ENCODE data around the gene S100PBP.
"Not testable (repeated sequence)": the region's sequence is repeated elsewhere in the genome, so short reads cannot be mapped to it uniquely, and the experiment has no call there.

Gene S100PBP

DNA sequence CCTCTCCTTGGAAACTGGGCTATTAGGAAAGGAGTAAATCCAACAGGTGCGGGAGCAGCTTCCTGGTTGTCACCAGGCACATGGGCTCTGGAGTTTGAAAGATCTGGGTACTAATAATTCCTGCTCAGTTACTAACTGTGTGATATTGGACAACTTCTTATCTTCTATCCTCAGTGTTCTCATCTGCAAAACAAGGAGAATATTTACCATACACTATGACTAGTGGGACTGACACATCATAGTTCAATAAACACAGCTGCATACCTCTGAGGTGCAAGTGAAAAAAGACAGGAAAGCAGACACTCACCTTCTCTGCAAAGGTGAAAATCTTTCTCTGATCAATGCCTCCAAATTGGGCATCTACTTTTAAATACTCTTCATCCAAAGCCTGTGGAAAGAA lies 20.0 kb upstream of the S100PBP start:
- Mint-ChIP-seq H3K4me1 (no peaks in the 10 kb centered on the region), H3K9me3 (peaks cover 9% of the 10 kb centered on the region), H3K4me3 (no peak overlapping the region), H3K27me3 (ENCODE audit: low read depth, poor library complexity) (no peaks in the 10 kb centered on the region), H3K27ac (peak overlapping the region; percentile 70), H3K36me3 (ENCODE audit: low read depth) (peaks cover 64% of the 10 kb centered on the region)
- TF ChIP-seq, protein P1, sequence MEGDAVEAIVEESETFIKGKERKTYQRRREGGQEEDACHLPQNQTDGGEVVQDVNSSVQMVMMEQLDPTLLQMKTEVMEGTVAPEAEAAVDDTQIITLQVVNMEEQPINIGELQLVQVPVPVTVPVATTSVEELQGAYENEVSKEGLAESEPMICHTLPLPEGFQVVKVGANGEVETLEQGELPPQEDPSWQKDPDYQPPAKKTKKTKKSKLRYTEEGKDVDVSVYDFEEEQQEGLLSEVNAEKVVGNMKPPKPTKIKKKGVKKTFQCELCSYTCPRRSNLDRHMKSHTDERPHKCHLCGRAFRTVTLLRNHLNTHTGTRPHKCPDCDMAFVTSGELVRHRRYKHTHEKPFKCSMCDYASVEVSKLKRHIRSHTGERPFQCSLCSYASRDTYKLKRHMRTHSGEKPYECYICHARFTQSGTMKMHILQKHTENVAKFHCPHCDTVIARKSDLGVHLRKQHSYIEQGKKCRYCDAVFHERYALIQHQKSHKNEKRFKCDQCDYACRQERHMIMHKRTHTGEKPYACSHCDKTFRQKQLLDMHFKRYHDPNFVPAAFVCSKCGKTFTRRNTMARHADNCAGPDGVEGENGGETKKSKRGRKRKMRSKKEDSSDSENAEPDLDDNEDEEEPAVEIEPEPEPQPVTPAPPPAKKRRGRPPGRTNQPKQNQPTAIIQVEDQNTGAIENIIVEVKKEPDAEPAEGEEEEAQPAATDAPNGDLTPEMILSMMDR (IDR thresholded peaks at IDR 0.05): no peak
- DNase-seq: no peak

DNA sequence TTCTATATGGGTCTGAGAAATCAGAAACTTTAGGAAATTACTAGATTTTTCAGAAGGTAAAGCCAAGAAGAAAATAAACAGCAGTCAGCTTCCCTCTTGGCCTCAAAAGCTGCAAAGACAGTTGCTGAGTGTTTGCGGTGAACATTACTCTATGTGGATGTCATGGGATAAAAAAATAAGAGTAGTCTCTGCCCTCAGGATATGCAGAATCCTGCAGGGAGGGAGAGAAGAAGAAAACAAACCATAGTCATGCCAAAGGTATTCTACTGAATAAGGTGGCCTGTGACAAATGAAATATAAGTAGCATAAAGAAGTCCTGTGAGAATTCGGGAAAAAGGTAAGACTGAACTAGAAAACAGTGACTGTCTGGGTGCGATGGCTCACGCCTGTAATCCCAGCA lies 19.3 kb upstream of the S100PBP start:
- DNase-seq: no peak
- Mint-ChIP-seq H3K9me3 (peaks cover 16% of the 10 kb centered on the region), H3K27me3 (ENCODE audit: low read depth, poor library complexity) (peaks cover 1% of the 10 kb centered on the region), H3K27ac (peak overlapping the region; percentile 70), H3K4me3 (no peak overlapping the region), H3K4me1 (no peaks in the 10 kb centered on the region), H3K36me3 (ENCODE audit: low read depth) (peaks cover 64% of the 10 kb centered on the region)
- TF ChIP-seq, protein P1 (IDR thresholded peaks at IDR 0.05): no peak

DNA sequence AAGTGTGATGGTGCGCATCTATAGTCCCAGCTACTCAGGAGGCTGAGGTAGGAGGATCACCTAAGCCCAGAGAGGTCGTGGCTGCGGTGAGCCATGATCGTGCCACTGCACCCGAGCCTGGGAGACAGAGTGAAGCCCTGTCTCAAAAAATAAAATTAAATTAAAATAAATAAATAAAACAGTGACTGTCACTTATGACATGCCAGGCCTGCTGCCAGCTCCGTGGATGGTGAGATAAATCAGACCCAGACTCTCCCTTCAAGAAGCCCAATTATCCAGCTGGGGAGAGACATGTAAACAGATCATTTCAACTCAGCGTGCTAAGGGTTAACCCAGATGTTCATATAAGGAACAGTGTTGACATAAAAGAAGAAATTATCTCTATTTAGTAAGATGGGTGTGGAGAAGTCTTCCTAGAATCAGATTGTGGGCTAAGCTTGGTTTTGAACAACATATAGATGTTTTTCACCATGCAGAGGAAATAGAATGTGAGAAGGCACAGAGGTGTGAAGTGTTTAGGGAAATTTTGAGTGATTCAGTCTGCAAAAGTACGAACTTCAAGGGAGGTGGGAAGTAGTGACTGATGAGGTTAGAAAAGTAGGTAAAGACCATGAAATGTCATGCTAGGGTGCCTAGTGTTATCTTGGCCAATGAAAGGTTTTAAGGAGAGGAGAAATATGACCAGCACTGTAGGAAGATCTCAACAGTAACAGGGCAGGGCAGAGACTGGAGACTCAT lies 18.6 kb upstream of the S100PBP start:
- Mint-ChIP-seq H3K27me3 (ENCODE audit: low read depth, poor library complexity) (peaks cover 3% of the 10 kb centered on the region), H3K27ac (peak overlapping the region; percentile 70), H3K36me3 (ENCODE audit: low read depth) (peaks cover 64% of the 10 kb centered on the region), H3K4me3 (no peak overlapping the region), H3K9me3 (peaks cover 21% of the 10 kb centered on the region), H3K4me1 (no peaks in the 10 kb centered on the region)
- TF ChIP-seq, protein P1 (IDR thresholded peaks at IDR 0.05): no peak
- DNase-seq: no peak

DNA sequence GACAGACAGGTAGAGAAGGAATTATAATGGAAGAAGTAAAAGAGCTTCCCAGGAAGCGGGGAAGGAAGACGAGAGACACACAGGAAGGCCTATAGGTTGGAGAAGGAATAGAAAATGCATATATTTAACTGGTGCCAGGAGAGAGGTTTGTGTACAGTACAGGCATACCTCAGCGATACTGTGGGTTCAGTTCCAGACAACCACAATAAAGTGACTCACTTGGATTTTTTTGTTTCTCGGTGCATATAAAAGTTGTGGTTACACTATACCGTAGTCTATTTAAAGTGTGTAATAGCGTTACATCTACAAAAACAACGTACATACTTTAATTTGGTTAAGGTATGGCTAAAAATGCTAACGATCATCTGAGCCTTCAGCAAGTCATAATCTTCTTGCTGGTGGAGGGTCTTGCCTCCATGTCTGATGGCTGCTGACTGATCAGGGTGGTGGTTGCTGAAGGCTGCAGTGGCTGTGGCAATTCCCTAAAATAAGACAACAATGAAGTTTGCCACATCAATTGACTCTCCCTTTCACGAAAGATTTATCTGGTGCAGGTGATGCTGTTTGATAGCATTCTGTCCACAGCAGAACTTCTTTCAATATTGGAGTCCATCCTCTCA lies 16.2 kb upstream of the S100PBP start:
- DNase-seq: no peak
- TF ChIP-seq, protein P1 (IDR thresholded peaks at IDR 0.05): no peak
- H3K36me3 Mint-ChIP-seq (ENCODE audit: low read depth): peaks cover 75% of the 10 kb centered on the region
- peaks cover 3% of the 10 kb centered on the region for H3K27me3 Mint-ChIP-seq (ENCODE audit: low read depth, poor library complexity)
- H3K4me1 Mint-ChIP-seq: no peaks in the 10 kb centered on the region
- no peak overlapping the region for H3K27ac Mint-ChIP-seq
- no peak overlapping the region for H3K4me3 Mint-ChIP-seq
- peaks cover 33% of the 10 kb centered on the region for H3K9me3 Mint-ChIP-seq

DNA sequence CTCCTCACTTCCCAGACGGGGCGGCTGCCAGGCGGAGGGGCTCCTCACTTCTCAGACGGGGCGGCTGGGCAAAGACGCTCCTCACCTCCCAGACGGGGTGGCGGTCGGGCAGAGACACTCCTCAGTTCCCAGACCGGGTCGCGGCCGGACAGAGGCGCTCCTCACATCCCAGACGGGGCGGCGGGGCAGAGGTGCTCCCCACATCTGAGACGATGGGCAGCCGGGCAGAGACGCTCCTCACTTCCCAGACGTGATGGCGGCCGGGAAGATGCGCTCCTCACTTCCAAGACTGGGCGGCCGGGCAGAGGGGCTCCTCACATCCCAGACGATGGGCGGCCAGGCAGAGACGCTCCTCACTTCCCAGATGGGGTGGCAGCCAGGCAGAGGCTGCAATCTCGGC lies 13.0 kb upstream of the S100PBP start:
- H3K27ac Mint-ChIP-seq; H3K27me3 Mint-ChIP-seq (ENCODE audit: low read depth, poor library complexity); DNase-seq; H3K4me1 Mint-ChIP-seq; H3K4me3 Mint-ChIP-seq: not testable (repeated sequence)
- Mint-ChIP-seq H3K9me3 (peaks cover 43% of the 10 kb centered on the region), H3K36me3 (ENCODE audit: low read depth) (peaks cover 89% of the 10 kb centered on the region)

DNA sequence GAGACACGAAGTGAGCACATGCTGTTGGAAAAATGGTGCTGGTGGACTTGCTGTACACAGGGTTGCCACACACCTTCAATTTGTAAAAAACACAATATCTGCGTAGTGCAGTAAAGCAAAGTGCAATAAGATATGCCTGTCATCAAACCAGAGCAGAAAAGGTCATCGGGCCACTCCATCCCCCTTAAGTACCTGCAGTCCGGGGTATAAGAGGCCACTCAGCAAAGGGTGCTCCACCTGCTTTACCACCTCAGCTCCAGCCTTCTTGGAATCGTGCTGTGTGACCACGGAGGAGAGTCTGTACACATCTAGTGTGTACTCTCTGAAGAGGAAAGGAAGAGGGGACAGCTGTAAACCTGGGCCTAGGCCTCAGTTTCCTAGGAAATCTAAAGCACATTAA lies 11.2 kb upstream of the S100PBP start:
- no peak overlapping the region for H3K27ac Mint-ChIP-seq
- peaks cover 3% of the 10 kb centered on the region for H3K27me3 Mint-ChIP-seq (ENCODE audit: low read depth, poor library complexity)
- TF ChIP-seq, protein P1 (IDR thresholded peaks at IDR 0.05): no peak
- H3K4me3 Mint-ChIP-seq: no peak overlapping the region
- peaks cover 39% of the 10 kb centered on the region for H3K9me3 Mint-ChIP-seq
- DNase-seq: no peak
- peaks cover 98% of the 10 kb centered on the region for H3K36me3 Mint-ChIP-seq (ENCODE audit: low read depth)
- peaks cover 18% of the 10 kb centered on the region for H3K4me1 Mint-ChIP-seq

Data from nephron progenitor cell (in vitro differentiated cells).